Measurements from ENCODE around the gene TRIM28. TPM values are rescaled to one million over a fixed set of nuclear protein-coding genes. Genes with fewer than 3 reads are reported as not detected.

Gene TRIM28
- total RNA-seq, 1 donor = 152 TPM

GRCh38 chr19:58551577-58552471 lies 8.0 kb downstream of the TRIM28 start:
- no peak overlapping the region for H3K4me3 ChIP-seq (ENCODE audit: low read length)
- H3K9me3 ChIP-seq (ENCODE audit: low read depth, low read length) = no peaks in the 10 kb centered on the region
- peaks cover 31% of the 10 kb centered on the region for H3K4me1 ChIP-seq (ENCODE audit: insufficient read depth, low read length)
- H3K27me3 ChIP-seq (ENCODE audit: insufficient read depth, low read length) = no peaks in the 10 kb centered on the region

GRCh38 chr19:58552655-58553054 lies 8.8 kb downstream of the TRIM28 start:
- H3K4me3 ChIP-seq (ENCODE audit: low read length) = no peak overlapping the region
- H3K9me3 ChIP-seq (ENCODE audit: low read depth, low read length) = no peaks in the 10 kb centered on the region
- H3K27me3 ChIP-seq (ENCODE audit: insufficient read depth, low read length) = no peaks in the 10 kb centered on the region
- peaks cover 39% of the 10 kb centered on the region for H3K4me1 ChIP-seq (ENCODE audit: insufficient read depth, low read length)

GRCh38 chr19:58553799-58554493 lies 10.1 kb downstream of the TRIM28 start:
- Histone ChIP-seq H3K4me1 (ENCODE audit: insufficient read depth, low read length) (peaks cover 42% of the 10 kb centered on the region), H3K4me3 (ENCODE audit: low read length) (peak overlapping the region; percentile 92), H3K27me3 (ENCODE audit: insufficient read depth, low read length) (no peaks in the 10 kb centered on the region), H3K9me3 (ENCODE audit: low read depth, low read length) (no peaks in the 10 kb centered on the region)

GRCh38 chr19:58554494-58555368 lies 10.9 kb downstream of the TRIM28 start, which contains the start of gene CHMP2A:
Gene CHMP2A (minus strand): TSS chr19:58555105. CDS start chr19:58554212, 893 bp downstream.
- no peaks in the 10 kb centered on the region for H3K9me3 ChIP-seq (ENCODE audit: low read depth, low read length)
- H3K4me3 ChIP-seq (ENCODE audit: low read length) = peak within 1 kb of the TSS; percentile 92
- H3K4me1 ChIP-seq (ENCODE audit: insufficient read depth, low read length) = peaks cover 49% of the 10 kb centered on the region
- no peaks in the 10 kb centered on the region for H3K27me3 ChIP-seq (ENCODE audit: insufficient read depth, low read length)

DNA sequence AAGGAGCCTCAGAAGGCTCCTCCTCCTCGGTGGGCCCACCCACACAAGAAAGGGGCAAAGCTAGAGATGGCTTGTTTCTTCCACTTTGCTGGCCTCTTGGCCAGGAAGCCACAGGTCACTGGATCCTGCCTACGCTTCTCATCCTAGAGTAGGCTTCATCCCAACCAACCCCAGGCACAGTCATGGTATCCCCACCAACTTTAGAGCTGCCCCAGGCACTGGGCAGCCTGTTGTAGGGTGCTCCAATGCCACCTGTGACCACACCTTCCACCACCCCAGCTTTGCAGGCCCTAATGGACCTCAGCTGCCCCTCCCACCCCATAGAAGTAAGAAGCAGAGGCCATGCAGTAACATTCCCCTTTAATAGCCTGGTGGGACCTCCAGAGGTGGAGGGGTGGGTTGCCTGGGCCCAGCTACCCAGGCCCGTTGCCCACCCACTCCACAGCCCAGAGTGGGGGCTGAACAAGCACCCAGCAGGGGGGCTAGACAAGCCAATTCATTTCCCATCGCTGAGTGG lies 11.6 kb downstream of the TRIM28 start:
- H3K27me3 ChIP-seq (ENCODE audit: insufficient read depth, low read length) = no peaks in the 10 kb centered on the region
- H3K9me3 ChIP-seq (ENCODE audit: low read depth, low read length) = no peaks in the 10 kb centered on the region
- peak overlapping the region; percentile 92 for H3K4me3 ChIP-seq (ENCODE audit: low read length)
- H3K4me1 ChIP-seq (ENCODE audit: insufficient read depth, low read length) = peaks cover 54% of the 10 kb centered on the region

DNA sequence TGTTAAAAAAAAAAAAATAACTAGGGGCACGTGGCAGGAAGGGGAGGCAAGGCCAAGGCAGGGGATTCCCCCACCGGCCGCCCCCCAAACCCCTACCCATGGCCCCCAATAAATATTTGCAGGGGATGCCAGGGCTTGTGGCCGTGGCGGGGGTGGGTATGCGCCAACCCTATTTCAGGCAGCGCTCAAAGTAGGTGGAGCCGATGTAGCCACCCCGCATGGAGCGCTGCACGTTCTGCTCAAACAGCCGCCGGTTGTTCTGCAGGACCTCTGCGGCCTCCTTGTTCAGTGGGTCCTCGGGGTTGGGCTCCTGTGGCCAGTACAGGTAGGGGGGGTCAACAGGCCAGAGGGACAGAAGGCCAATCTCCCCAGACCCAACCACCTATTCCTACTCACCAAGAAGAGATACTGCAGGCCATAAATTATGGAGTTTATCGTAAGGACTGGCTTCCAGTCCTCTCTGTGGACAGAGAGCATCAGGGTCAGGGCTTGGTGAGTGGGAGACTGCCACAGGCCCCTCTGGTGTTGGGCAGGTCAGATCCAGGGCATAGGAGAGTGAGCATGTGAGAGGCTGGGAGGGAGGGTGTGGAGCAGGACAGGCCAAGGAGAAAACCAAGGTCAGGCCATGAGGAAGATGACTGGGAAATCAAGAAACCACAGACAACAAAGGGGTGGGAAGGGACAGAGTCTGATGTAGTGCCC lies 12.2 kb downstream of the TRIM28 start:
- Histone ChIP-seq H3K4me3 (ENCODE audit: low read length) (no peak overlapping the region), H3K9me3 (ENCODE audit: low read depth, low read length) (no peaks in the 10 kb centered on the region), H3K4me1 (ENCODE audit: insufficient read depth, low read length) (peaks cover 54% of the 10 kb centered on the region), H3K27me3 (ENCODE audit: insufficient read depth, low read length) (no peaks in the 10 kb centered on the region)

DNA sequence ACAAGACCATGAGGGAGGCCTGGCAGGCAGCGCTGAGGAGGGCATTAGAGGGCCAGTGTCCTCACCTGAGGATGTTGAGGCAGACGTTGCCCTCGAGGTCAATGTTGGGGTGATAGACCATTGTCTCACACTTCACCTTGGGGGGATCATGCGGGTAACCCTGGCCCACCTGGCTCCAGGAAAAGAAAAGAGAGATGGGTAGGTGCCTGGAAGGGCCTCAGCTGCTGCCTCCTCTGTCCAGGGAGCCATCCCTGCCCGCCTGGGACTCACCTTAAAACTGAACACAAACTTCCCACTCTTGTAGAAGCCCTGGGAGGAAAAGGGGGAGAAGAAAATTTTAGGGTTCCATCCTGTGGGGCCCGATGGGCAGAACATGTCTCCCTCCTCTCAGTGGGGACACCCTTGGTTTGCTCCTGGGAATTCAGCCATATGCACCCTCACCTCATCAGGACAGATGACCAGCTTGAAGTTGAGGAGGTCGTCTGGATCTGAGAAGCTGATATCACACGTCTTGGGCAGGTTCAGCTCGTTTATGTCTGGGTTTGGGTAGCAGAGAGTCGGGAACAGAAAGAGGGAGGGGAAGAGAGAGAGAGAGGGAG lies 12.9 kb downstream of the TRIM28 start:
- no peak overlapping the region for H3K4me3 ChIP-seq (ENCODE audit: low read length)
- H3K4me1 ChIP-seq (ENCODE audit: insufficient read depth, low read length) = peaks cover 58% of the 10 kb centered on the region
- H3K27me3 ChIP-seq (ENCODE audit: insufficient read depth, low read length) = no peaks in the 10 kb centered on the region
- no peaks in the 10 kb centered on the region for H3K9me3 ChIP-seq (ENCODE audit: low read depth, low read length)

DNA sequence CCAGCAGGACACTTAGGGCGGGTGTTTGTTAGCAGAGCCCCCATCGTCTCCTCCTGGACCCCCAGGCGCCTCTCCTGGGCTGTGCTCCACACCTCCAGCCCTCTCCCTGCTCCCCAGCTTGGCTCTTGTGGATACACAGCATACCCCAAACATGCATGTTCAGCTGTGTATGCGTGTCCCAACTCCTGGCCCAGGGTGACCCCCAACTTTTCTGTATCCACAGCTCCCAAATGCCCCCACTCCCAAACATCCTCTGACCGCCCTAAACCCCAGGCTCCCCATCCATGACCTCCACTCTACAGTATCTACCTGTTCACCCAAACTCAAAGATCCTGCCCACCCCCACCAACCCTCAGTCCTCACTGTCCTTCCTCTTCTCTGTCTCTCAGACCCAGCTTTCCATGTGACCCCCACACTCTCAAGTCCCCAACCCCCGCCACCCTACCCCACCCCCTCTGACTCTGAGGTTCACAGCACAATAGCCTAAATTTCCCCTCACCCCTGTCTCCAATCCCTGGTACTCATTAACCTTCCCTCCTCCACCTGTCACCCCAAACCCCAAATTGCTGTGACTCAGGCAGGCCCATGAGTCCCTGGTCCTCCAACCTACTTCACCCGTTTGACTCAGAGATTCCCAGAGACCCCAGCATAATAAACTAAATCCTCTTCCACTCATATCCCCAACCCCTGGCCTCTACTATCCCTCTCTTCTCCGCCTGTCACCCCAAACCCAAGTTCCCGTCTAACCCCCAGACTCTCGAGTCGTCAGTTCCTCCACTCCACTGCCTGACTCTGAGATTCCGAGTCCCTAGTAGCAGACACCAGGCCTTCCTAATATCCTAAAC lies 13.6 kb downstream of the TRIM28 start:
- peaks cover 65% of the 10 kb centered on the region for H3K4me1 ChIP-seq (ENCODE audit: insufficient read depth, low read length)
- H3K9me3 ChIP-seq (ENCODE audit: low read depth, low read length) = no peaks in the 10 kb centered on the region
- H3K27me3 ChIP-seq (ENCODE audit: insufficient read depth, low read length) = peaks cover 3% of the 10 kb centered on the region
- H3K4me3 ChIP-seq (ENCODE audit: low read length) = peak overlapping the region; percentile 67

DNA sequence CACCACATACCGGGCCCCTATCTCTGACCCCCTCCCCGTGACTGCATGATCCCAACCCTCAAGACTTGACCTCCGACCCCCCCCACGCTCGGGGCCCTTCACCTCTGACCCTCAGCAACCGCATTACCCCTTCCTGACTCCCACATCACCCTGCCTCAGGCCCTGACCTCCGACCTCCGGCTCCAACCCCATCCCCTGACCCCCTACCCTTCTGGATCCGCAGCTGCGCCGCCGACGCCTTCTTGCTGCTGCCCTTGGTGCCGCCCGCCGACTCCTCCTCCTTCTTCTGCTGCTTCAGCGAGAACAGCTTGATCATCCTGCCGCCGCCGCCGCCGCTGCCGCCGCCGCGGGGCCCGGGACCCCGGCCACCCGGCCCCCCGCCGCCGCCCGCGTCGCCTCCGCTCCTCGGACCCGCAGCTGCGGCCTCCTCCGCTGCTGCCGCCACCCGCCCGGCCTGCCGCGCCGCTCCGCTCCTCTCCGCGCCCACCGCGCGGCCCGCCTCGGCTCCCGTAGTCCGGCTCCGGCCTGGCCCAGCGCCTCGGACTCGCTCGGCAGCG lies 14.3 kb downstream of the TRIM28 start, which contains the start of gene UBE2M:
Gene UBE2M, minus strand, starts transcription at position 546 of the 557 bp plus-strand sequence. Its CDS starts 230 bp downstream, at position 316.
- Histone ChIP-seq H3K4me3 (ENCODE audit: low read length) (peak within 1 kb of the TSS; percentile 67), H3K9me3 (ENCODE audit: low read depth, low read length) (no peaks in the 10 kb centered on the region), H3K4me1 (ENCODE audit: insufficient read depth, low read length) (peaks cover 72% of the 10 kb centered on the region), H3K27me3 (ENCODE audit: insufficient read depth, low read length) (peaks cover 7% of the 10 kb centered on the region)

- H3K9me3 ChIP-seq (ENCODE audit: low read depth, low read length) = no peaks in the 10 kb centered on the region
- peaks cover 11% of the 10 kb centered on the region for H3K27me3 ChIP-seq (ENCODE audit: insufficient read depth, low read length)
- peaks cover 73% of the 10 kb centered on the region for H3K4me1 ChIP-seq (ENCODE audit: insufficient read depth, low read length)
- peak overlapping the region; percentile 67 for H3K4me3 ChIP-seq (ENCODE audit: low read length)
Measured at GRCh38 chr19:58558623-58559274, 14.9 kb downstream of the TRIM28 start.

DNA sequence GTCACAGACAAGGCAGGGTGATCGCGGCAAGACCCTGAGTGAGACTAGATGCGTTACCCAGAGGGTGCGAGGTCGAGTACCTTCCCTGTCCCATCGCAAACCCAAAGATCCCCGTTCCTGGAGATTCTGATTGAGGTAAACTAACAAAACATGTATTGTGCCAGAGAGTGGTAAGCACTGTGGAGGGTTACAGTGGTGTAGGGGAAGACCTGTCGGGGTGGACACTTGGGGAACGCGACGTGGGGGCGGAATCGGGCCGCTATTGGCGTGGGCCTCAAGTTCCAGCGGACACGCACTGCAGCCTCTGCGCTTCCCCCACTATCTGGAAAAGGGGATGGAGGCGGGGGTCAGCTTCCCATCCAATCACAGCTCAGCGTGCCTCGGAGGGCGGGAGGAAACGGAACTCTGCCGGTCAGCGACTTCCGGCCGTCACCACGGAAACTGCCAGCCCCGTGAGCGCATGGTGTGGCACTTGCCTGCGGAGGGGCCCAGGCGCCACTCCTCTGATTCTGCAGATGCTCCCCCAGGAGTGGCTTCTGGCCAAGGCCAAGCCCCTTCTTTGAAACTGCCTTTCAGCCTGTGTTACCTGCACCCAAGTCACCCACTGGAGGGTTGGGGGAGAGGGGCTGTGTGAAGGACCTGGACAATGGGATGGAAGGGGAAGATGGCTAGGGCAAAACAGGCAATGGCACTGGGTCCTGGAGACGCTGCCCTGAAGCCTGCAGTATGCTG lies 15.6 kb downstream of the TRIM28 start:
- Histone ChIP-seq H3K9me3 (ENCODE audit: low read depth, low read length) (no peaks in the 10 kb centered on the region), H3K4me3 (ENCODE audit: low read length) (peak overlapping the region; percentile 67), H3K4me1 (ENCODE audit: insufficient read depth, low read length) (peaks cover 66% of the 10 kb centered on the region), H3K27me3 (ENCODE audit: insufficient read depth, low read length) (peaks cover 16% of the 10 kb centered on the region)

Data from mononuclear cell (primary cell).